Gastroesophageal sphincter (tissue), 4 donors: ENCODE measurements around the gene NCLN. TPM values are rescaled to one million over a fixed set of nuclear protein-coding genes. Genes with fewer than 3 reads are reported as not detected.
A peak's percentile ranks its signal among the peaks of the same experiment; 100 is the strongest.
"Not testable (repeated sequence)": the region's sequence is repeated elsewhere in the genome, so short reads cannot be mapped to it uniquely, and the experiment has no call there.

Source experiments
- ATAC-seq: fragments of 150-250 bp; one replicate; pipeline ENCODE4 v1.9.1; 2016; ENCODE audit warnings: mild to moderate bottlenecking, moderate library complexity
- H3K27ac ChIP-seq, 4 donors: fragments of 200-600 bp; sonication (generic) in 3 of 4; 1 replicate in 3 of 4; 2 replicates in 1 of 4; pipeline ENCODE4 v1.5.1; 2016 to 2019
- H3K27me3 ChIP-seq: fragments of 200-600 bp; sonication (generic); one replicate; pipeline ENCODE4 v1.5.1; 2019
- H3K36me3 ChIP-seq, 2 donors: fragments of 200-600 bp; sonication (generic); one replicate each; pipeline ENCODE4 v1.5.1; 2019; ENCODE audit warnings: control low read depth in 1 of 2
- H3K4me1 ChIP-seq, 3 donors: fragments of 200-600 bp; sonication (generic); 1 replicate in 2 of 3; 2 replicates in 1 of 3; pipeline ENCODE4 v1.5.1; 2016 to 2019; ENCODE audit warnings: control low read depth in 2 of 3
- H3K4me3 ChIP-seq, 2 donors: fragments of 200-600 bp; sonication (generic); one replicate each; pipeline ENCODE4 v1.5.1; 2019; ENCODE audit warnings: mild to moderate bottlenecking in 1 of 2, moderate library complexity in 1 of 2
- H3K9me3 ChIP-seq, 3 donors: fragments of 200-600 bp; sonication (generic); one replicate each; pipeline ENCODE4 v1.5.1; 2017 to 2019; ENCODE audit warnings: control low read depth in 2 of 3
- CTCF ChIP-seq, 4 experiments: fragments of 200-600 bp in 2 of 4; fragments of 450-650 bp in 2 of 4; sonication (generic) in 1 of 4; IDR thresholded peaks; one replicate each; pipeline ENCODE4 v1.5.1; 2017 to 2019; ENCODE audit warnings: antibody characterized with exemption in 4 of 4, mild to moderate bottlenecking in 2 of 4, moderate library complexity in 2 of 4
- EP300 ChIP-seq: sonication (generic); formaldehyde crosslinking; IDR thresholded peaks from one replicate; pipeline ENCODE4 v1.6.1; 2017; ENCODE audit warnings: antibody characterized with exemption, mild to moderate bottlenecking
- POLR2A ChIP-seq, 2 donors: fragments of 450-650 bp; IDR thresholded peaks; one replicate each; pipeline ENCODE4 v1.6.1; 2017; ENCODE audit warnings: antibody characterized with exemption in 2 of 2, mild to moderate bottlenecking in 2 of 2, moderate library complexity in 1 of 2
- POLR2AphosphoS5 ChIP-seq: sonication (generic); formaldehyde crosslinking; IDR thresholded peaks from one replicate; pipeline ENCODE4 v1.6.1; 2017; ENCODE audit warnings: antibody characterized with exemption
- WGBS, 2 donors: methylation state at CpG; one replicate each; pipeline ENCODE4 v1.1.5; 2018; ENCODE audit warnings: low coverage in 1 of 2; 5-methylcytosine and 5-hydroxymethylcytosine counted together
- total RNA-seq, 4 donors: library from RNA; depleted of rRNA; stranded (reverse); fragments of >200 nt; gene quantifications; one replicate each; pipeline ENCODE4 v1.1.0, GENCODE V29; 2016

NCLN gene
- total RNA-seq, 4 donors from 2014 or later = 18.0 to 42.3 (median 29.2) TPM

- Histone ChIP-seq H3K9me3 (no peaks in the 10 kb centered on the region), H3K4me1 (no peaks in the 10 kb centered on the region), H3K4me3 (no peak overlapping the region), H3K27me3 (peaks cover 47% of the 10 kb centered on the region), H3K27ac (no peak overlapping the region), H3K36me3 (no peaks in the 10 kb centered on the region)
- TF ChIP-seq CTCF (IDR thresholded peaks at IDR 0.05) = no peak
- no peak for TF ChIP-seq EP300
- no peak for TF ChIP-seq POLR2A (IDR thresholded peaks at IDR 0.05)
- TF ChIP-seq POLR2AphosphoS5 = no peak
- no peak for ATAC-seq
- no CpG with 5 or more reads among the region's 5 CpGs for WGBS, 2 donors
These were observed 34.9 kb upstream of the NCLN start for GRCh38 chr19:3150739-3151329.

- Histone ChIP-seq H3K27me3 (peaks cover 39% of the 10 kb centered on the region), H3K4me3 (no peak overlapping the region), H3K9me3 (no peaks in the 10 kb centered on the region), H3K36me3 (no peaks in the 10 kb centered on the region), H3K27ac (no peak overlapping the region), H3K4me1 (no peaks in the 10 kb centered on the region)
- 40% methylated on average over 3 of the region's 14 CpGs; no CpG with 5 or more reads in 1 of the 2 donors for whole genome bisulfite sequencing, 2 donors
- ATAC-seq = no peak
- TF ChIP-seq POLR2A (IDR thresholded peaks at IDR 0.05) = no peak
- no peak for TF ChIP-seq POLR2AphosphoS5
- no peak for TF ChIP-seq CTCF (IDR thresholded peaks at IDR 0.05)
- TF ChIP-seq EP300 = no peak
These were observed 33.9 kb upstream of the NCLN start for GRCh38 chr19:3151563-3152418.

GRCh38 chr19:3152419-3152780 lies 33.3 kb upstream of the NCLN start:
- no peak for ATAC-seq

GRCh38 chr19:3153286-3154230 lies 32.2 kb upstream of the NCLN start:
- no peak for ATAC-seq
- 89 to 91% methylated on average over 3 of the region's 3 CpGs for WGBS, 2 donors
- no peak overlapping the region for H3K4me3 ChIP-seq
- no peaks in the 10 kb centered on the region for H3K9me3 ChIP-seq
- no peak overlapping the region for H3K27ac ChIP-seq
- H3K4me1 ChIP-seq = no peaks in the 10 kb centered on the region
- peaks cover 48% of the 10 kb centered on the region for H3K27me3 ChIP-seq
- TF ChIP-seq EP300 (no peak), CTCF (IDR thresholded peaks at IDR 0.05) (no peak), POLR2AphosphoS5 (no peak), POLR2A (IDR thresholded peaks at IDR 0.05) (no peak)
- no peaks in the 10 kb centered on the region for H3K36me3 ChIP-seq

More at GRCh38 chr19:3152419-3152780, 33.3 kb upstream of the NCLN start:
- H3K27ac ChIP-seq = no peak overlapping the region
- H3K36me3 ChIP-seq = no peaks in the 10 kb centered on the region
- WGBS, 2 donors = 83 to 88% methylated on average over 1 to 3 of the region's 3 CpGs
- no peak overlapping the region for H3K4me3 ChIP-seq
- no peaks in the 10 kb centered on the region for H3K4me1 ChIP-seq
- no peaks in the 10 kb centered on the region for H3K9me3 ChIP-seq
- peaks cover 45% of the 10 kb centered on the region for H3K27me3 ChIP-seq
- TF ChIP-seq POLR2AphosphoS5 (no peak), CTCF (IDR thresholded peaks at IDR 0.05) (no peak)

GRCh38 chr19:3154447-3154846 lies 31.3 kb upstream of the NCLN start:
- H3K9me3 ChIP-seq, ATAC-seq, H3K4me3 ChIP-seq, H3K36me3 ChIP-seq, H3K4me1 ChIP-seq: not testable (repeated sequence)
- Histone ChIP-seq H3K27ac (peak overlapping the region in 2 of 4 donors; percentile 31 to 45), H3K27me3 (peaks cover 45% of the 10 kb centered on the region)
- WGBS, 2 donors = 94 to 96% methylated on average over 3 of the region's 3 CpGs
